Right lobe of liver (tissue), 4 donors: Measurements from ENCODE around the gene SKA1.
"Not testable (repeated sequence)": the region's sequence is repeated elsewhere in the genome, so short reads cannot be mapped to it uniquely, and the experiment has no call there.

Experiments used
- POLR2A ChIP-seq: fragments of 450-650 bp; IDR thresholded peaks from one replicate; pipeline ENCODE4 v1.6.1; 2017; ENCODE audit warnings: antibody characterized with exemption, mild to moderate bottlenecking
- TF ChIP-seq, protein P1 (sequence below), 4 donors: fragments of 200-600 bp in 3 of 4; fragments of 450-650 bp in 1 of 4; IDR thresholded peaks; one replicate each; pipeline versions ENCODE4 v1.5.1 to v1.8.0; 2016 to 2022; ENCODE audit warnings: antibody characterized with exemption in 4 of 4, mild to moderate bottlenecking in 2 of 4
- donor health status: DM: no; HTN: no; CAD: no.
- donor health status: DM: no; HTN: no; CAD: no.
- donor health status: DM: no; HTN: yes; CAD: no.

DNA sequence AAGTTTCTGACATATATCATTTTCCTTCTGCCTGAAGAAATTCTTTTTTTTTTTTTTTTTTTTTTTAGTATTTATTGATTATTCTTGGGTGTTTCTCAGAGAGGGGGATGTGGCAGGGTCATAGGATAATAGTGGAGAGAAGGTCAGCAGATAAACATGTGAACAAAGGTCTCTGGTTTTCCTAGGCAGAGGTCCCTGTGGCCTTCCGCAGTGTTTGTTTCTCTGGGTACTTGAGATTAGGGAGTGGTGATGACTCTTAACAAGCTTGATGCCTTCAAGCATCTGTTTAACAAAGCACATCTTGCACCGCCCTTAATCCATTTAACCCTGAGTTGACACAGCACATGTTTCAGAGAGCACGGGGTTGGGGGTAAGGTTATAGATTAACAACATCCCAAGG lies 42.0 kb downstream of the SKA1 start:
- TF ChIP-seq, protein P1, sequence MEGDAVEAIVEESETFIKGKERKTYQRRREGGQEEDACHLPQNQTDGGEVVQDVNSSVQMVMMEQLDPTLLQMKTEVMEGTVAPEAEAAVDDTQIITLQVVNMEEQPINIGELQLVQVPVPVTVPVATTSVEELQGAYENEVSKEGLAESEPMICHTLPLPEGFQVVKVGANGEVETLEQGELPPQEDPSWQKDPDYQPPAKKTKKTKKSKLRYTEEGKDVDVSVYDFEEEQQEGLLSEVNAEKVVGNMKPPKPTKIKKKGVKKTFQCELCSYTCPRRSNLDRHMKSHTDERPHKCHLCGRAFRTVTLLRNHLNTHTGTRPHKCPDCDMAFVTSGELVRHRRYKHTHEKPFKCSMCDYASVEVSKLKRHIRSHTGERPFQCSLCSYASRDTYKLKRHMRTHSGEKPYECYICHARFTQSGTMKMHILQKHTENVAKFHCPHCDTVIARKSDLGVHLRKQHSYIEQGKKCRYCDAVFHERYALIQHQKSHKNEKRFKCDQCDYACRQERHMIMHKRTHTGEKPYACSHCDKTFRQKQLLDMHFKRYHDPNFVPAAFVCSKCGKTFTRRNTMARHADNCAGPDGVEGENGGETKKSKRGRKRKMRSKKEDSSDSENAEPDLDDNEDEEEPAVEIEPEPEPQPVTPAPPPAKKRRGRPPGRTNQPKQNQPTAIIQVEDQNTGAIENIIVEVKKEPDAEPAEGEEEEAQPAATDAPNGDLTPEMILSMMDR (IDR thresholded peaks at IDR 0.05), result not testable (repeated sequence)
- not testable (repeated sequence) for TF ChIP-seq POLR2A
